ENCODE measurements around the gene FARS2.
A peak's percentile ranks its signal among the peaks of the same experiment; 100 is the strongest.

DNA sequence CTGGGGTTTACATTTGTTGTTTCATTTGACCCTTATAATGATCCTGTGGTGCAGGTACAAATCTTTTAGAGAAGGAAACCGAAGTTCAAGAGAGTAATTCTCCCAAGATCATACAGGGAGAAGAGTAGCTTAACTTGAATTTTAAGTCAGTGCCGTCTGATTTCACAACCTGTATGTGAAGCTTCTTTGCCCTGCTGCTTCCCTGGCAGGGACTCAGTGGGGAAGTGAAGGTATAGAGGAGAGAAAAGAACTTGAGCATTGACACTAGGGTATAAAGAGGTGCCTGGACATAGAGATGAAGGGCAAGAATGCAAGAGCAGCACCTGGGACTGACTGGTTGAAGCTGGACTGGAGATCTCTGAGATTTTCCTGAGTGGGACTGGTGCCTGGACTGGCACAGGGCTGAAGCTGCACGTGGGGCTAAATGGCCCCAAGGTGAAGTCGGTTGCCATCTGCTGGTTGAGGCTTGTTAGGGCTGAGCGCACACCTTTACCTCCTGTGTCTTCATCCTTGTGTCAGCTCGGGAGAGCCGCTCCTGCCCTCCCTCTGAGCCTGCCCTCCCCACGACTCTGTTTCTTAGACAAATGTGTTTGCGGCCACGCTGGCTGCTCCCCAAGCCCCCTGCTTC is 41.8 kb downstream of the FARS2 start:
- TF ChIP-seq CTCF (IDR thresholded peaks at IDR 0.05) (peak; percentile 78), EZH2 (IDR thresholded peaks at IDR 0.05; ENCODE audit: borderline replicate concordance, insufficient read depth, low read depth, low read length, poor library complexity, severe bottlenecking) (no peak)
